IMR-90 (cell line): ENCODE data around the gene MRPL21. TPM values are rescaled to one million over a fixed set of nuclear protein-coding genes. Genes with fewer than 3 reads are reported as not detected.
A peak's percentile ranks its signal among the peaks of the same experiment; 100 is the strongest.

Source experiments
- ATAC-seq: fragments of 200-7000 bp; cut with Tn5 transposase; 2 replicates; pipeline ENCODE4 v1.9.1; 2020; ENCODE audit warnings: low read depth, mild to moderate bottlenecking, moderate library complexity
- BruUV-seq: library from RNA; stranded (reverse); fragments of 400-500 nt; replicated peaks from 2 replicates; lab custom pipeline; 2021; lab: Mats Ljungman, UMichigan
- CTCF ChIA-PET: fragments of 300-600 bp; formaldehyde crosslinking; extraction: SDS; loops from one replicate; lab custom pipeline; 2021; ENCODE audit warnings: antibody characterized with exemption; lab: Yijun Ruan, JAX
- POLR2A ChIA-PET: fragments of 300-600 bp; sonication (Branson Sonifier 250); formaldehyde crosslinking; loops from one replicate; lab custom pipeline; 2022; ENCODE audit warnings: antibody characterized with exemption; ENCODE audit not compliant: unreplicated experiment; lab: Charles Lee
- DNase-seq: peaks from one replicate; pipeline ENCODE4 v3.0.0; 2013
- H2AFZ ChIP-seq: replicated peaks from 2 replicates; pipeline ENCODE3; 2013; ENCODE audit warnings: low read length, mild to moderate bottlenecking; ENCODE audit not compliant: poor library complexity
- H2AK5ac ChIP-seq: 2 replicates; pipeline ENCODE4 v1.6.1; 2013; ENCODE audit warnings: low read depth, low read length, inconsistent platforms
- H2AK9ac ChIP-seq: replicated peaks from 2 replicates; pipeline ENCODE3; 2013; ENCODE audit warnings: mild to moderate bottlenecking, low read depth, low read length, moderate library complexity; ENCODE audit not compliant: poor library complexity
- H2BK120ac ChIP-seq: 2 replicates; pipeline ENCODE4 v1.6.1; 2013; ENCODE audit warnings: low read depth, low read length, inconsistent platforms
- H2BK15ac ChIP-seq: 3 replicates; pipeline ENCODE4 v1.6.1; 2013; ENCODE audit warnings: low read depth, low read length, inconsistent platforms
- H2BK20ac ChIP-seq: 2 replicates; pipeline ENCODE4 v1.6.1; 2013; ENCODE audit warnings: low read depth, mild to moderate bottlenecking, inconsistent platforms, low read length, moderate library complexity
- H2BK5ac ChIP-seq: 2 replicates; pipeline ENCODE4 v1.6.1; 2013; ENCODE audit warnings: mild to moderate bottlenecking, low read depth, low read length, inconsistent platforms; ENCODE audit not compliant: poor library complexity, severe bottlenecking
- H3K14ac ChIP-seq: replicated peaks from 2 replicates; pipeline ENCODE4 v1.6.1; 2013; ENCODE audit warnings: low read depth, low read length, inconsistent platforms
- H3K18ac ChIP-seq: 2 replicates; pipeline ENCODE4 v1.6.1; 2013; ENCODE audit warnings: low read depth, low read length, control low read depth
- H3K23ac ChIP-seq: 2 replicates; pipeline ENCODE4 v1.6.1; 2013; ENCODE audit warnings: low read depth, low read length, inconsistent platforms
- H3K27ac ChIP-seq: 2 replicates; pipeline ENCODE4 v1.5.1; 2013; ENCODE audit warnings: mild to moderate bottlenecking, control low read depth, low read length; ENCODE audit not compliant: insufficient read depth
- H3K27me3 ChIP-seq: 2 replicates; pipeline ENCODE4 v1.6.1; 2013; ENCODE audit warnings: low read length; ENCODE audit not compliant: control insufficient read depth, insufficient read depth
- H3K36me3 ChIP-seq: 2 replicates; pipeline ENCODE4 v1.6.1; 2013; ENCODE audit warnings: low read length, mixed read lengths; ENCODE audit not compliant: control insufficient read depth, insufficient read depth
- H3K4ac ChIP-seq: 2 replicates; pipeline ENCODE4 v1.6.1; 2013; ENCODE audit warnings: low read depth, low read length, inconsistent platforms
- H3K4me1 ChIP-seq: 2 replicates; pipeline ENCODE4 v1.6.1; 2013; ENCODE audit warnings: low read length, mixed read lengths; ENCODE audit not compliant: control insufficient read depth, insufficient read depth
- H3K4me2 ChIP-seq: 2 replicates; pipeline ENCODE4 v1.6.1; 2013; ENCODE audit warnings: low read depth, mild to moderate bottlenecking, control low read depth, low read length, moderate library complexity
- H3K4me3 ChIP-seq: 2 replicates; pipeline ENCODE4 v1.5.1; 2013; ENCODE audit warnings: low read depth, mild to moderate bottlenecking, control low read depth, low read length, moderate library complexity; ENCODE audit not compliant: insufficient read depth
- H3K56ac ChIP-seq: 2 replicates; pipeline ENCODE4 v1.6.1; 2013; ENCODE audit warnings: low read length, inconsistent platforms; ENCODE audit not compliant: insufficient read depth; ENCODE audit errors: extremely low read depth
- H3K79me1 ChIP-seq, 2 experiments: 2 replicates each; pipeline ENCODE4 v1.6.1; 2013; ENCODE audit warnings: low read length in 2 of 2, inconsistent platforms in 1 of 2, low read depth in 1 of 2
- H3K9ac ChIP-seq: 2 replicates; pipeline ENCODE4 v1.6.1; 2013; ENCODE audit warnings: low read depth, low read length, control low read depth
- H3K9me1 ChIP-seq: 2 replicates; pipeline ENCODE4 v1.6.1; 2013; ENCODE audit warnings: low read length, inconsistent platforms; ENCODE audit not compliant: insufficient read depth
- H3K9me3 ChIP-seq: 2 replicates; pipeline ENCODE4 v1.6.1; 2013; ENCODE audit warnings: low read length; ENCODE audit not compliant: control insufficient read depth, insufficient read depth
- H4K20me1 ChIP-seq: 2 replicates; pipeline ENCODE4 v1.6.1; 2013; ENCODE audit warnings: low read length, inconsistent platforms; ENCODE audit not compliant: insufficient read depth
- H4K5ac ChIP-seq: 2 replicates; pipeline ENCODE4 v1.6.1; 2013; ENCODE audit warnings: mild to moderate bottlenecking, low read depth, low read length, control low read depth
- H4K8ac ChIP-seq, 2 experiments: 2 replicates each; pipeline ENCODE4 v1.6.1; 2013; ENCODE audit warnings: low read depth in 2 of 2, low read length in 2 of 2, control low read depth in 1 of 2, inconsistent platforms in 1 of 2
- H4K91ac ChIP-seq: 2 replicates; pipeline ENCODE4 v1.6.1; 2013; ENCODE audit warnings: low read depth, low read length, inconsistent platforms; ENCODE audit not compliant: insufficient read depth
- CHD1 ChIP-seq: IDR thresholded peaks from 2 replicates; pipeline ENCODE4 v1.6.1; 2012; ENCODE audit warnings: low read depth, low read length, improper control_type of control experiment
- CTCF ChIP-seq: conservative IDR thresholded peaks from 2 replicates; pipeline ENCODE4 v1.5.1; 2012; ENCODE audit warnings: mild to moderate bottlenecking, low read depth, low read length, improper control_type of control experiment
- FOS ChIP-seq: fragments of 150-350 bp; IDR thresholded peaks from 2 replicates; pipeline ENCODE4 v1.6.1; 2016; ENCODE audit warnings: low read depth, low read length
- MAFK ChIP-seq: IDR thresholded peaks from 2 replicates; pipeline ENCODE4 v1.6.1; 2012; ENCODE audit warnings: low read depth, low read length, improper control_type of control experiment
- MXI1 ChIP-seq: IDR thresholded peaks from 2 replicates; pipeline ENCODE4 v1.6.1; 2012; ENCODE audit warnings: low read depth, mild to moderate bottlenecking, low read length, moderate library complexity, borderline replicate concordance
- NFE2L2 ChIP-seq: fragments of 150-350 bp; IDR thresholded peaks from 2 replicates; pipeline ENCODE4 v1.6.1; 2016; ENCODE audit warnings: low read depth, mild to moderate bottlenecking, low read length
- RAD21 ChIP-seq: IDR thresholded peaks from 2 replicates; pipeline ENCODE4 v1.6.1; 2012; ENCODE audit warnings: low read length, improper control_type of control experiment
- RCOR1 ChIP-seq: IDR thresholded peaks from 2 replicates; pipeline ENCODE4 v1.6.1; 2012; ENCODE audit warnings: mild to moderate bottlenecking, low read length, improper control_type of control experiment; ENCODE audit not compliant: insufficient replicate concordance
- RFX5 ChIP-seq: IDR thresholded peaks from 2 replicates; pipeline ENCODE4 v1.8.0; 2012; ENCODE audit warnings: low read depth, mild to moderate bottlenecking, low read length, moderate library complexity
- USF2 ChIP-seq: fragments of 150-350 bp; IDR thresholded peaks from 2 replicates; pipeline ENCODE4 v1.6.1; 2017; ENCODE audit warnings: mild to moderate bottlenecking, antibody characterized with exemption, low read length, low read depth
- WGBS, 2 experiments: methylation state at CpG; one replicate each; pipeline versions ENCODE4 v1.1.5 to v1.1.7; 2013; ENCODE audit warnings: missing lambda C conversion rate in 2 of 2; ENCODE audit not compliant: insufficient read length in 1 of 2; ENCODE audit errors: extremely low coverage in 2 of 2; 5-methylcytosine and 5-hydroxymethylcytosine counted together
- dilution Hi-C: fragments of 300-500 bp; cut with HindIII; formaldehyde crosslinking; loops from one replicate; pipeline ENCODE4 v1.14.3; 2018; ENCODE audit warnings: low sequenced_read_pairs; ENCODE audit not compliant: unreplicated experiment
- in situ Hi-C: fragments of 300-500 bp; cut with MboI; formaldehyde crosslinking; loops from 3 replicates; pipeline ENCODE4 v1.14.3; 2019; ENCODE audit warnings: low sequenced_read_pairs, inconsistent platforms, mixed read lengths
- intact Hi-C: fragments of 100-400 bp; cut with micrococcal nuclease; formaldehyde crosslinking; loops from 2 replicates; pipeline ENCODE4 v1.10.0; 2022
- polyA plus RNA-seq, 3 experiments: library from polyadenylated mRNA; depleted of rRNA; stranded (reverse); fragments of >200 nt; gene quantifications; 2 replicates each; pipeline ENCODE4 v1.2.3, GENCODE V29; 2012; ENCODE audit warnings: low replicate concordance in 1 of 3
- total RNA-seq: library from RNA; depleted of rRNA; stranded (reverse); fragments of >200 nt; gene quantifications from 2 replicates; pipeline ENCODE4 v1.2.3, GENCODE V29; 2012

MRPL21 gene
- total and polyA plus RNA-seq, 2 of the 4 experiments (the other 2 are of a cell fraction), result 19.2 to 26.3 TPM

GRCh38 chr11:68905421-68906360 lies 2.1 kb upstream of the MRPL21 start:
- POLR2A ChIA-PET, result no interaction called here
- H3K9me3 ChIP-seq, result no peaks in the 10 kb centered on the region
- in situ Hi-C loops (loop anchor here (5.0 kb wide), 1 partner anchor 177 kb away; no protein-coding TSS in a partner anchor), intact Hi-C loops (loop anchor here (10.0 kb wide), 1 partner anchor 739 kb away; the partner anchor contains the start of gene CCND1), dilution Hi-C loops (no loop called here)
- no peak overlapping the region; the same call in 1 of the 2 replicates for H4K91ac ChIP-seq
- no peak overlapping the region for H2AK5ac ChIP-seq
- no peak overlapping the region for H2BK5ac ChIP-seq
- no peaks in the 10 kb centered on the region for H3K27me3 ChIP-seq
- peak overlapping the region; percentile 28; the same call in 1 of the 2 replicates for H3K9ac ChIP-seq
- no peak overlapping the region for H2AK9ac ChIP-seq
- WGBS, 2 experiments, result 89% methylated on average over 17 of the region's 23 CpGs; no CpG with 5 or more reads in 1 of the 2 experiments
- no peak overlapping the region for H4K5ac ChIP-seq
- CTCF ChIA-PET, result no interaction called here
- no peak overlapping the region for H2BK20ac ChIP-seq
- TF ChIP-seq RCOR1, result no peak
- no peak for TF ChIP-seq RAD21
- TF ChIP-seq MAFK, result no peak
- TF ChIP-seq CTCF, result no peak
- no peak for TF ChIP-seq MXI1
- no peak for TF ChIP-seq RFX5
- TF ChIP-seq FOS, result no peak
- no peak for TF ChIP-seq NFE2L2
- no peak for TF ChIP-seq USF2
- no peak for TF ChIP-seq CHD1
- H3K14ac ChIP-seq, result no peak overlapping the region
- peaks cover 3% of the 10 kb centered on the region; the same call in 1 of the 2 replicates for H3K4me1 ChIP-seq
- no peak overlapping the region for H4K8ac ChIP-seq
- no peak overlapping the region for H3K56ac ChIP-seq
- peaks cover 3% of the 10 kb centered on the region; the same call in 1 of the 2 replicates for H3K9me1 ChIP-seq
- H3K79me1 ChIP-seq, result peaks cover 38 to 60% of the 10 kb centered on the region in 2 experiments
- no peak overlapping the region; the same call in 1 of the 2 replicates for H3K23ac ChIP-seq
- peaks cover 8% of the 10 kb centered on the region; the same call in 1 of the 2 replicates for H4K20me1 ChIP-seq
- no peak overlapping the region for H3K4ac ChIP-seq
- H3K4me2 ChIP-seq, result peak overlapping the region; percentile 27; the same call in 1 of the 2 replicates
- H2AFZ ChIP-seq, result no peak overlapping the region
- H3K27ac ChIP-seq, result no peak overlapping the region
- no peak overlapping the region for H3K4me3 ChIP-seq
- ATAC-seq (no peak), DNase-seq (no peak)
- peaks cover 17% of the 10 kb centered on the region for H3K36me3 ChIP-seq
- no TSS peak for BruUV-seq
- H3K18ac ChIP-seq, result no peak overlapping the region
- no peak overlapping the region for H2BK15ac ChIP-seq
- H2BK120ac ChIP-seq, result no peak overlapping the region
